ENCODE results near the gene VPS35L.

Gene VPS35L

GRCh38 chr16:19696961-19697360 lies 141.5 kb downstream of the VPS35L start:
- DNase-seq, result no peak

GRCh38 chr16:19697756-19698318 lies 142.3 kb downstream of the VPS35L start:
- no peak for DNase-seq

- no peak for DNase-seq
These were observed 143.3 kb downstream of the VPS35L start for GRCh38 chr16:19698480-19699465.

GRCh38 chr16:19699472-19699871 lies 144.0 kb downstream of the VPS35L start:
- DNase-seq, result no peak

- DNase-seq, result no peak
These were observed 144.8 kb downstream of the VPS35L start for GRCh38 chr16:19700319-19700781.

- DNase-seq, result no peak
These were observed 145.6 kb downstream of the VPS35L start for GRCh38 chr16:19701091-19701490.

- DNase-seq, result no peak
These were observed 147.8 kb downstream of the VPS35L start for GRCh38 chr16:19703172-19703889.

GRCh38 chr16:19704321-19705145 lies 149.0 kb downstream of the VPS35L start:
- DNase-seq, result no peak

- no peak for DNase-seq
These were observed 149.6 kb downstream of the VPS35L start for GRCh38 chr16:19705146-19705501.

- no peak for DNase-seq
These were observed 150.3 kb downstream of the VPS35L start for GRCh38 chr16:19705843-19706242.

- DNase-seq, result no peak
These were observed 151.3 kb downstream of the VPS35L start for GRCh38 chr16:19706846-19707245.

GRCh38 chr16:19707569-19708295 lies 152.2 kb downstream of the VPS35L start:
- DNase-seq, result no peak

- DNase-seq, result no peak
These were observed 153.0 kb downstream of the VPS35L start for GRCh38 chr16:19708296-19709205.

GRCh38 chr16:19709381-19710136 lies 154.1 kb downstream of the VPS35L start:
- DNase-seq, result no peak

- no peak for DNase-seq
These were observed 154.8 kb downstream of the VPS35L start for GRCh38 chr16:19710191-19710908.

- DNase-seq, result no peak
These were observed 155.6 kb downstream of the VPS35L start for GRCh38 chr16:19710991-19711545.

GRCh38 chr16:19711643-19712042 lies 156.1 kb downstream of the VPS35L start:
- DNase-seq, result no peak

GRCh38 chr16:19712418-19713058 lies 157.0 kb downstream of the VPS35L start:
- no peak for DNase-seq
